ENCODE measurements around the gene ATOH8.
"Not testable (repeated sequence)": the region's sequence is repeated elsewhere in the genome, so short reads cannot be mapped to it uniquely, and the experiment has no call there.

The ATOH8 gene

DNA sequence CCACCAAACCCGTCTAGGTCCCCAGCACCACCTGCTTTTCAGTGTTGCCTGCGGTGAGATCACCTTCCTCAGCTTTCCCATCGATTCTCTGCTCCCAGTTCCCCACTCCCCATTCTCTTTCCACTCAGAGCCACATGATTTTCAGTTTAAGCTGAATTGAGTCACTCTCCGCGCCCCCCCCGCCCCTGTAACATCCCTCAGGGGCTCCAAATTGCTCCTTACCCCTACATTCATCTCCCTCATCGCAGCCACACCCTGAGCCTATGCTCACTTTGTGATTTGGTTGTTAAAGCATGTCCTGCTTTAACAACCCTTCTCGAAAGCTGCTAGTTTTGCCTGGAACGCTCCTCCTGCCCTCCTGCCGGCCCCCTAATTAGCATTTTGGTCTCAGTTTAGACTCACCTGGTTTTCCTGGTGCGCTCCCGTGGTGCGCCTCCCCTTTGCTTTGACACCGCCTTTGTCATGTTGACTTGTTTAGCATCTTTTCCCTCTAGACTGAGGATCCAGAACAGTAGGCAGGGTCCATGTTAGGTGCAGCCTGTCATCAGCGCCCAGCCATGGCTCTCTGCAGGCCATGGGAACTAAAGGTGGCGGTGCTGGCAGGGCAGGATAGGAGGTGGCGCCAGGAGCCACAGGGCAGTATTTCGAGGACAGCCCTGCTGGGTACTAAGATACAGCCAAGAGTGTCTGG lies 74.2 kb downstream of the ATOH8 start:
- no peak overlapping the region for H3K4me3 ChIP-seq (ENCODE audit: low read depth, low read length)
- TF ChIP-seq, protein P1, sequence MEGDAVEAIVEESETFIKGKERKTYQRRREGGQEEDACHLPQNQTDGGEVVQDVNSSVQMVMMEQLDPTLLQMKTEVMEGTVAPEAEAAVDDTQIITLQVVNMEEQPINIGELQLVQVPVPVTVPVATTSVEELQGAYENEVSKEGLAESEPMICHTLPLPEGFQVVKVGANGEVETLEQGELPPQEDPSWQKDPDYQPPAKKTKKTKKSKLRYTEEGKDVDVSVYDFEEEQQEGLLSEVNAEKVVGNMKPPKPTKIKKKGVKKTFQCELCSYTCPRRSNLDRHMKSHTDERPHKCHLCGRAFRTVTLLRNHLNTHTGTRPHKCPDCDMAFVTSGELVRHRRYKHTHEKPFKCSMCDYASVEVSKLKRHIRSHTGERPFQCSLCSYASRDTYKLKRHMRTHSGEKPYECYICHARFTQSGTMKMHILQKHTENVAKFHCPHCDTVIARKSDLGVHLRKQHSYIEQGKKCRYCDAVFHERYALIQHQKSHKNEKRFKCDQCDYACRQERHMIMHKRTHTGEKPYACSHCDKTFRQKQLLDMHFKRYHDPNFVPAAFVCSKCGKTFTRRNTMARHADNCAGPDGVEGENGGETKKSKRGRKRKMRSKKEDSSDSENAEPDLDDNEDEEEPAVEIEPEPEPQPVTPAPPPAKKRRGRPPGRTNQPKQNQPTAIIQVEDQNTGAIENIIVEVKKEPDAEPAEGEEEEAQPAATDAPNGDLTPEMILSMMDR (IDR thresholded peaks at IDR 0.05; ENCODE audit: insufficient read depth, low read length, missing control alignments): no peak
- ChIA-PET CTCF (interaction anchor here (0.6 to 27.8 kb wide), 74 partner anchors 8 to 545 kb away, joined by 3 to 891 read pairs (median 5); partner anchors contain the start of genes POLR1A, PTCD3 and ST3GAL5), POLR2A (interaction anchor here (0.6 to 1.1 kb wide), 3 partner anchors 58 to 209 kb away, joined by 3 read pairs; no protein-coding TSS in a partner anchor)
- no peak for DNase-seq (ENCODE audit: low read depth, low spot score)

DNA sequence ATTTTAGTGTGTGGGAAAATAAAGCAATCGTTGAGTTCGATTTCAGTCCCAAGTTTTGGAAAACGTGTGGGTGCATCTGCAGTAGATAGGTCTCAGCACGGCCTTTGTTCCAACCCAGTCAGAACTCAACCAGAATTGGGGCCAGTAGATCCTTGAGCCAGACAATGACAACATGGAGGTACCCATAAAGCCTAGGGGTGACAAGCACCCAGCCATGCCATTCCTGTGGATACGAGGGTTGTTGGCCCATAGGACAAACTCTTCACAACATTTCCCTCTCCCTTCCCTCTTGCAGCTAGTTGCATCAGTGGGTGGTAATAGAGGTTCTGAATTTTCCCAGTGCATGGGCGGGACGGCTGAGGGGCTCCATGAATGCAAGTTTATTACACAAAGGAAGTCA lies 74.9 kb downstream of the ATOH8 start:
- CTCF ChIA-PET: interaction anchor here (1.0 to 27.8 kb wide), 9 partner anchors 10 to 254 kb away, joined by 3 to 891 read pairs (median 12); no protein-coding TSS in a partner anchor
- no peak for DNase-seq (ENCODE audit: low read depth, low spot score)
- TF ChIP-seq, protein P1 (IDR thresholded peaks at IDR 0.05; ENCODE audit: insufficient read depth, low read length, missing control alignments): no peak
- POLR2A ChIA-PET: no interaction called here
- no peak overlapping the region for H3K4me3 ChIP-seq (ENCODE audit: low read depth, low read length)

- H3K4me3 ChIP-seq (ENCODE audit: low read depth, low read length); DNase-seq (ENCODE audit: low read depth, low spot score); POLR2A ChIA-PET: not testable (repeated sequence)
- CTCF ChIA-PET: interaction anchor here (1.0 to 27.8 kb wide), 11 partner anchors 8 to 253 kb away, joined by 3 to 891 read pairs (median 8); no protein-coding TSS in a partner anchor
Measured at GRCh38 chr2:85829394-85829793, 75.6 kb downstream of the ATOH8 start.

DNA sequence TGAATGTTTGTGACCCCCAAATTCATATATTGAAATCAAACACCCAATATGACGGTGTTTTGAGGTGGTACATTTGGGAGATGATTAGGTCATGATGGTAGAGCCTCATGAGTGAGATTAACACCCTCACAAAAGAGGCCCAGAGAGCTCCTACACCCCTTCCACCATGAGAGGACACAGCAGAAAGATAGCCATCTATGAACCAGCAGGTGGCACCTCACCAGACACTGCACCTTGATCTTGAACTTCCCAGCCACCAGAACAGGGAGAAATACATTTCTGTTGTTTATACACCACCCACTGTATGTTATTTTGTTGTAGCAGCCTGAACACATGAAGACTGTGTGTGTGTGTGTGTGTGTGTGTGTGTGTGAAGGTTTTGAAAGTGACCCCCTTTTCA lies 76.9 kb downstream of the ATOH8 start:
- ChIA-PET POLR2A (no interaction called here), CTCF (interaction anchor here (0.7 to 27.8 kb wide), 12 partner anchors 8 to 252 kb away, joined by 3 to 891 read pairs (median 6); no protein-coding TSS in a partner anchor)
- TF ChIP-seq, protein P1 (IDR thresholded peaks at IDR 0.05; ENCODE audit: insufficient read depth, low read length, missing control alignments): no peak
- no peak overlapping the region for H3K4me3 ChIP-seq (ENCODE audit: low read depth, low read length)
- DNase-seq (ENCODE audit: low read depth, low spot score): no peak

DNA sequence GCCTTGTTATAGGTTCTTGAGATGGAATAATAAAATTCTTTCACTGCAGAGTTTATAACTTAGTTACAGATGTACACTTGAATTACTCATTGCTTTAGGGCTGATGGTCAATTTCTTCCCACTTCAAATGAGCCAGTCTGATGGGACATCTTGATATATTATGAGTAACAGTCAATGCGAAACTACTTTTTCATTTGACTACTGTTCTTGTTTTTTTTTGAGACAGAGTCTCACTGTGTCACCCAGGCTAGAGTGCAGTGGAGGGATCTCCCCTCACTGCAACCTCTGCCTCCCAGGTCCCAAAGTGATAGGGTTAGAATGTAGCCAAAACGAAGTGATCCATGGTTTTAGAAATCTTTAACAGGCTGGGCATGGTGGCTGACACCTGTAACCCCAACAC lies 77.9 kb downstream of the ATOH8 start:
- POLR2A ChIA-PET: no interaction called here
- TF ChIP-seq, protein P1 (IDR thresholded peaks at IDR 0.05; ENCODE audit: insufficient read depth, low read length, missing control alignments): no peak
- no peak for DNase-seq (ENCODE audit: low read depth, low spot score)
- CTCF ChIA-PET: interaction anchor here (0.7 to 27.8 kb wide), 8 partner anchors 12 to 251 kb away, joined by 3 to 891 read pairs (median 5); no protein-coding TSS in a partner anchor
- no peak overlapping the region for H3K4me3 ChIP-seq (ENCODE audit: low read depth, low read length)

- TF ChIP-seq, protein P1 (IDR thresholded peaks at IDR 0.05; ENCODE audit: insufficient read depth, low read length, missing control alignments): no peak
- no peak overlapping the region for H3K4me3 ChIP-seq (ENCODE audit: low read depth, low read length)
- POLR2A ChIA-PET: no interaction called here
- DNase-seq (ENCODE audit: low read depth, low spot score): no peak
- CTCF ChIA-PET: interaction anchor here (1.3 to 27.8 kb wide), 5 partner anchors 7 to 248 kb away, joined by 5 to 891 read pairs (median 5); no protein-coding TSS in a partner anchor
Measured at GRCh38 chr2:85834466-85834865, 80.7 kb downstream of the ATOH8 start.

All from AG04449 (cell line).